Liver (tissue), 3 donors: Measurements from ENCODE around the gene CHN2.

Experiments used
- EGR1 ChIP-seq, 2 donors: IDR thresholded peaks; 2 replicates each; pipeline ENCODE4 v1.6.1; 2016 to 2018; ENCODE audit warnings: antibody characterized with exemption in 2 of 2, low read depth in 2 of 2
- RAD21 ChIP-seq, 2 donors: IDR thresholded peaks; 2 replicates each; pipeline ENCODE4 v1.6.1; 2016; ENCODE audit warnings: antibody characterized with exemption in 2 of 2, mild to moderate bottlenecking in 2 of 2
- TF ChIP-seq, protein P1 (sequence below): fragments of 150-350 bp; IDR thresholded peaks from 2 replicates; pipeline ENCODE4 v1.5.1; 2017; ENCODE audit warnings: improper control_type of control experiment, low read depth, low read length; ENCODE audit not compliant: missing input control
- donor health status: healthy.
- donor health status: healthy.

DNA sequence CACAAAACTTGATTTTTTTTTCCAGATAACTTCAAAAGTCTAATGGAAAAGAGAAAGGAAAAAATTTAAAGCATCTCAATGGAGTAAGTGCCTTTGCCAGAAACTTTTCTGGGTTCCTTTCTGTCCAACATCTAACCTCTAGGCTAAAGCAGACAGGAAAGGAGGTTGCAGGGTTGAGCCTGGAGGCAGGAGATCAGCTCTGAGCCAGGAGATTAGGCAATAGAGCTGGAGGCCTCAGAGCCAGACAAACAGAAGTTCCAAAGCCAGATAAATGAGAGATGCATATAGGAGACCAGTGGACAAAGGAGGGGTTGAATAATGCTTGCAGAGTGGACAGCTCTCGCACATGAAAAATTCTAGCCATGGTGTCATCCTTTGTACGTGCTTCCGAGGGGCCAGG, 42.9 kb downstream of the CHN2 start:
- TF ChIP-seq RAD21 (IDR thresholded peaks at IDR 0.05) (peak; percentile 61 to 73), EGR1 (IDR thresholded peaks at IDR 0.05; ENCODE audit: low read depth in 2 of 2) (no peak)
- TF ChIP-seq, protein P1, sequence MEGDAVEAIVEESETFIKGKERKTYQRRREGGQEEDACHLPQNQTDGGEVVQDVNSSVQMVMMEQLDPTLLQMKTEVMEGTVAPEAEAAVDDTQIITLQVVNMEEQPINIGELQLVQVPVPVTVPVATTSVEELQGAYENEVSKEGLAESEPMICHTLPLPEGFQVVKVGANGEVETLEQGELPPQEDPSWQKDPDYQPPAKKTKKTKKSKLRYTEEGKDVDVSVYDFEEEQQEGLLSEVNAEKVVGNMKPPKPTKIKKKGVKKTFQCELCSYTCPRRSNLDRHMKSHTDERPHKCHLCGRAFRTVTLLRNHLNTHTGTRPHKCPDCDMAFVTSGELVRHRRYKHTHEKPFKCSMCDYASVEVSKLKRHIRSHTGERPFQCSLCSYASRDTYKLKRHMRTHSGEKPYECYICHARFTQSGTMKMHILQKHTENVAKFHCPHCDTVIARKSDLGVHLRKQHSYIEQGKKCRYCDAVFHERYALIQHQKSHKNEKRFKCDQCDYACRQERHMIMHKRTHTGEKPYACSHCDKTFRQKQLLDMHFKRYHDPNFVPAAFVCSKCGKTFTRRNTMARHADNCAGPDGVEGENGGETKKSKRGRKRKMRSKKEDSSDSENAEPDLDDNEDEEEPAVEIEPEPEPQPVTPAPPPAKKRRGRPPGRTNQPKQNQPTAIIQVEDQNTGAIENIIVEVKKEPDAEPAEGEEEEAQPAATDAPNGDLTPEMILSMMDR: no peak
